ENCODE measurements around the gene GREB1.

Gene GREB1

DNA sequence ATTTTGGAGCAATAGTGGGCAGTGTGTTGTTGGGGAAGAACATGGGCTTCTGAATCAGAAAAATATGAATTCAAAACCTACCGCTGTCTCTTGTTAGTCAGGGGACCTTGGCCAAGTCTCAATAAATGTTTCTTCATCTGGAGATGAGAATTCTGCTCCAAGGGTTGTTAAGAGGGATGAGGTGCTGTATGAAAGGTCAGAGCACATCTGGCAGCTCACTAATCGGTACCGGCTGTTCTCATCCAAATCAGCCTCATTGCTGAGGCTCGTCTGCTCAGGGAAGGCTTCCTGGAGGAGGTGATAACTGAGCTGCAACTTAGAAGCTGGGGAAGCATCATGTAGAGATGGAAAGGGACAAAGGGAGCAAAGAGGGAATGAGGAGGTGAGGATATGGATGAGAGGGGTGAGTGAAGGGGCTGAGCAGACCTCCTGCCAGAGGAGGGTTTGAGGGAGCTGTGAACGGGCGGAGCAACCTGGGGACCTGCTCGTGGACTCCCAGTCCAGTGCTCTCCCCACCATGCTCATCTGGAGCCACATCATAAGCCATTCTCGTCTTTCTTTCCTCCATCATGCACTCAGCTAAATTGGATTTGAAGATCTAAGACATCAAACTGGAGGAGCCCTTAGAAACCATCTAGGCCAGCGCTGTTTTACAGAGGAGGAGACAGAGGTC lies 47.4 kb downstream of the GREB1 start:
- no peak for DNase-seq (ENCODE audit: low read depth in 2 of 2)

DNA sequence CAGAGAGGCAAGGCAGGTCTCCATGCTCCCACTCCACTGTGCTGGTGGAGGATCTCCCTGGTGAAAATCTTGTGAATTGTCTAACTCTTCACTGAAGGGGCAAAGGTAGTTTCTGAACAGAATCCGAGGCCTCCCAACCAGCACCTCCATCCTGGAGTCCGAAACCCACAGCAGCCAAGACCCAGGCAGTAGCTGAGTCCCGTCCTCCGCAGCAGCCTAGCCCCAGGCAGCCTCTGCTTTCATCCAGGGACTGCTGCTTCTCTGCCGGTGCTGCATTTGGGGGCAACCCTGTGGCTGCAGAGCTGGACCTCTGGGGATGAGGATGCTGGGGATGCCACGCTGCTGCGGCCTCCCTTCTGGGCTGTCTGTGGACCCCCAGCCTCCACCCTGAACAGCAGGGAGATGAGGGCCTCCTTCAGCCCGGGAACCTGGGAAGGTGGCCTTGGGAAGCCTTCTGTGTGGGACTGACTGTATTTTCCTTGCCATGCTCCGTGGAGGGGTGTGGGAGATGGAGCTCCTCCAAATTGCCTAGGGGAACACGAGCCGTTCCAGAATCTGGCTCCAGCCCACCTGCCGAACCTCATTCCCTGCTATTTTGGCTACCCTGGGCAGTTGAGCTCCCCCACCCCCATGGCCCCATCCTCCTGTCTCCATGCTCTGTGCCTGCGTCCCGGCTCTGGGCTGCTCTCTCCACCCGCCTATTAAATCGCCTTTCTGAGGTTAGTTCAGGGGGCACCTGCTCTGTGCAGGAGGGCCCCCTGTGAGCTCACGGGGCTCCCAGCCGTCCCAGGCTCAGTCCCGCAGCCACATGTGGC lies 48.2 kb downstream of the GREB1 start:
- no peak for DNase-seq (ENCODE audit: low read depth in 2 of 2)

DNA sequence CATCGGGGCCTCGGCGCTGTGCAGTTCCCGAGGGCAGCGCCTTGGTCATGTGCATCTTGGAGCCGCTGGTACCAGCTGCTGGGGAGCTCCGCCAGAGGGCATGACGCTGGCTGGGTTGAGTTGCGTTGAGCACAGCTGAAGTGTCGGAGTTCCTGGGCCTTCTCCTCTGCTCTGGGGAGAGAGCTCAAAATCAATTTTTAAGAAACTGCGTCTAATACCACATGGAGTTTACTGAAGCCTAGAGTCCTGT lies 48.7 kb downstream of the GREB1 start:
- no peak for DNase-seq (ENCODE audit: low read depth in 2 of 2)

DNA sequence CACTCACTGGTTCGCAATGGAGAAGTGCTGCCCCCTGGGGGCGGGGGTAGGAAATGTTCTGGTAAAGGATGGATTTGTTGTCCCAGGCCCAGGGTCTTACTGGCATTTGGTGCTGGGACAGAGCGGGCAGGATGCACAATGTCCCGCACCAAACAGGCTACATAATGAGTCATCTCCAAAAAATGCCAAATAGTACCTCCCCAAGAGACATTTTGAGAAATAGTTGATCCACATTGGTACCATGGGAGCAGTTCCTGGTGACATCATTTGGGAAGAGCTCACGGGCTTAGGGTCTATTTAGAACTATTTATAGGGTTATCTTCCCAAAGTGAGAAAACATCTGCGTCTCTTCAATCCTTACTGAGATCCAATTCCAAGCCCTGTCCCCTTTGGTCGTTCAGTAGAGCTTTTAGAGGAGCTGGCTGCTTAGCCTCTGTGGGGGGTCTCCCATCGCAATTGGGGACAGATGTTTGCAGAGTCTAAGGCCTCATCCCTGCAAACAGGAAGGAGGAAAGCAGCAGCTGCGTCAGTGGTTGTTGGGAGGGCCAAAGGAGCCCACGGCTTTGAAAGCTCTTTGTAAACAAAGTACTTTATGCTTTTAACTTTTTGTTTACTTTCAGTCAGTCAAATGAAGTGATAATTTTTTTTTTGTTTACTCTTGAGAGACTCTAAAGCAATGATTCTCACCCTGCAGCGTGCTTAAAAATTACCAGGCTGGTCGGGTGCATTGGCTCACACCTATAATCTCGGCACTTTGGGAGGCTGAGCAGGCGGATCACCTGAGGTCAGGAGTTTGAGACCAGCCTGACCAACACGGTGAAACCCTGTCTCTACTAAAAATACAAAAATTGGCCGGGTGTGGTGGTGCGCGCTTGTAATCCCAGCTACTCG lies 49.3 kb downstream of the GREB1 start:
- DNase-seq (ENCODE audit: low read depth in 2 of 2): peak; percentile 62 to 65

DNA sequence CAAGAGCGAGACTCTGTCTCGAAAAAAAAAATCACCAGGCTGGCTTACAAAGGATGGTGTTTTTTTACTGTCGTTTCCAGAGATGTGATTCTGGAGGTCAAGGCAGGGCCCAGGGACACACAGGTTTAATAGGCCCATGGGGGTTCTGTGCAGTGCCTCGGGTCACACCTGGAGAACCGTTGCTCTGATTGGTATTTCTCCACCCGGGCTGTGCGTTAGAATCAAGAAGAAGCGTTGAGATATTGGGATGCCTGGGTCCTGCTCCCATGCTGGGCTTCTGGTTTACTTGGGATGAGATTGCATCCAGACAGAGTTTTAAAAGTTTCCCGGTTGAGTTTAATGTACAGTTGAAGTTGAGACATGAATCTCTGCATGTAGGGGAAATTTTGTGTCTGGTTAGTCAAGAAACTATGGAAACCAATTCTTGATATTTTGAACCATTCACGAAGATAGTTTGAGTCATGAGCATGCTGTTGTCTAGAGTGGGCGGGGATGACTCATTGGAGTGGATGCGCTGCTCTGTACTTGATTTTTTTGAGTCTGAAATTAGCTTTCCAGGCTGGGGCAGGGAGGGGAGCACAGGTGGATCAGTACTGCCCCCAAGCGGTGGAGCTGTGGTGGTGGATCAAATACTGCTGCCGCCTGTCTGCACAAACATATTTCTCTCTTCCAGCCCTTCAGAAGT lies 50.1 kb downstream of the GREB1 start:
- DNase-seq (ENCODE audit: low read depth in 2 of 2): peak; percentile 86 to 90

DNA sequence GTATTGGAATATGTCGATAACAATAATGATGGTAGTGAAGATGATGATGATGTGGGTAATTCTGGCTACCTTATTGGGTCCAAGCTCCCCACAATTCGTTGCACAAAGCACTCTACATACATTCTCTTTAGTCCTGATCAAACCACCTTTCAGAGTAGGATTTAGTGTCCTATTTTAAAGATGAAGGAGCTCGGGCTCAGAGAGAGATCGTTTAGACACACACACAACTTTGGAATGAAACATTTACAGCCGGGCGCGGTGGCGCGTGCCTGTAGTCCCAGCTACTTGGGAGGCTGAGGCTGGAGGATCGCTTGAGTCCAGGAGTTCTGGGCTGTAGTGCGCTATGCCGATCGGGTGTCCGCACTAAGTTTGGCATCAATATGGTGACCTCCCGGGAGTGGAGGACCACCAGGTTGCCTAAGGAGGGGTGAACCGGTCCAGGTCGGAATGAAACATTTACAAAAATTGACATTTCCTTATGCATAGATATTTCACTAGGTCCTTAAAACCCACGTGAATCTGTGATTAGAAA lies 50.7 kb downstream of the GREB1 start:
- no peak for DNase-seq (ENCODE audit: low read depth in 2 of 2)

DNA sequence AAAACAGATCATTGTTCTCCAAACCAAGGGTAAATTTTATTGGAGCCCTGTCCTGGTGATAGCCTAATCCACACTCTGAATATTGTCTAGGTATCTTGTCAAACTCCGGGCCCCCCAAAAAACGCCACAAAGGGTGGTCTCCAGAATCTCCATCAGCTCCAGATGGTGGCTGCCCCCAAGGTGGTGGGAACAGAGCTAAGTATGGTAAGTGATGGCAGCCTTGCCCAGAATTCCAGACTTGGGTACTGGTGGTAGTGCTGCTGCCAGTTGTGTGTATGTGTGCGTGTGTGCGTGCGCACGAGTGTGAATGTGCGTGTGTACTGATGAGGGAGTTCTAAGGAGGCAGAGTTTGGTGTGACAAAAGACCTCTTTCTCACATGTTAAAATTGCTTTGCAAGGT lies 51.2 kb downstream of the GREB1 start:
- no peak for DNase-seq (ENCODE audit: low read depth in 2 of 2)

DNA sequence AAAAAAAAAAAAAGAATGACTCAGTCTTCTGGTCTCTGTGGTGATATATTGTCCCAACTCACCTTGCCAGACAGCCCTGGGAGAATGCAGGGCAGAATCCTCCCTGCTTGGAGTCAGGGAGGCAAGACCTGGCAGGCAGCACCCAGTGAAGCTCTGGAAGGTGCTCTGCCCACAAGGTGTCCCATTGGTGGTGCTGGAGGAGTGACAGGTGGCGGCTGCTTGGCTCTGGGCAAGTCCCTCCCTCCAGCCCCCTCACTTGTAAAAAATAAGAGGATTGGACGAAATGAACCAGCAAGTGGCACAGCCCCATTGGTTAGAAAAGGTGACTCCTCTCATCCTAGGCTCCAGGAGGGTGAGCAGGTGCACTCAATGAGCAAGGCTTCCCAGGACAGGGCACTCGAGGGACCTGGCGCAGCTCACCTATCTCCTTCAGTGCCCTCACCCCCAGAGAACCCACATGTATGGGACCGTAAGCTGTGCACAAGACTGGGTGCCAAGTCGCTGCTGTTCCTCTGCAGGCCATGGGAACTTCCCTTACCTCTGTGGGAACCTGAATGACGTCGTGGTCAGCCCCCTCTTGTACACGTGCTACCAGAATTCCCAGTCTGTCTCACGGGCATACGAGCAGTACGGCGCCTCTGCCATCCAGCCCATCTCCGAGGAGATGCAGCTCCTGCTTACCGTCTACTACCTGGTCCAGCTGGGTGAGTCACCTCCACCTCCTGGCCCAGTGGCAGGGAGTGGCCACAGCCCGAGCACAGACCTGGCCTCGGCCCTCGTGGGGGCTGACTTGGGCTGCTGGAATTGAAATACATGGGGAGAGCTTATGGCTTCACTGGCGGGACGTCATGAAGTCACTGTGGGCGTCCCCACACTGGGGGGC lies 54.6 kb downstream of the GREB1 start:
- no peak for DNase-seq (ENCODE audit: low read depth in 2 of 2)

DNA sequence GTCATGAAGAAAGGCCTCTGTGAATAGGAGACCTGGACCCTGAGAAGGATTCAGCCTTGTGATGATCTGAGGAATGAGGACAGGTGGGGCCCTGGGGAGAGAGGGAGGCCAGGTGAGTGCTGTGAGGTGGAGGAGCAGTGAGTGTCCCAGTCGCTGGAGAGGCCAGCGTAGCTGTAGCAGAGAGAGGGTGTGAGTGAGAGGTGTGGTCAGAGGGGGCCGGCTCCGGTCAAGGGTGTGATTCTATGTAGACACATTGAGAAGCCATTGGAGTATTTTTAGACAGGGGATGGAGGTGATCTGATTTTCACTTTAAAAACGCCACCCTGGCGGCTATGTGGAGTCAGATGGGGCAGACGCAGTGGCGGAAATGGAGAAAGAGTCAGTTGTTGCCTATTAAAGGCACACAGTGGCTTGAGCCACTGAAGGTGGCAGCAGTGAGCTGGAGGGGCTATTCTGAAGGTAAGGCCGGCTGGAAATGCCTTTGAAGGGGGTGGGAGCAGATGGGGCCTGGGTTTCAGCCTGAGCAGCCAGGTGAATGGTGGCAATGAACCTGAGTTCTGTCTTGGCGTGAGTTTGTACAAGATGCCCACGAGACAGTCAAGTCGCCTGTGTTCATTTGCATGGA lies 55.6 kb downstream of the GREB1 start:
- DNase-seq (ENCODE audit: low read depth in 2 of 2): no peak

DNA sequence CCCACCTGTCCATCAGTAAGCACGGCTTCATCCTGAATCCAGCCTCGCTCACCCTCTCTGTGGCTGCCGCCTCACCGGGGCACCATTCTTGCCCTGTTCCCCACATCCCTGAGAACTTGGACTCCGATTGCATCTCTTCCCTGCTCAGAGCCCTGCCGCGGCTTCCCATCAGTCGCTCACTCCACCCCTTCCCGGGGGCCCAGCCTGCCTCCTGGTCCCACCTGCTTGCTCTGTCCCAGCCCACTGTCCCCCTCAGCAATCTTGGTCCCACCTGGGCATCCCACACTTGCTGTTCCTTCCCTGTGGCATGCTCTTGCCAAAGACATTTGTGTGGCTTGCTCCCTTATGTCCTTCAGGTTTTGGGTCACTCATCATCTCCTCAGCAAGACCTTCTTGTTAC lies 56.3 kb downstream of the GREB1 start:
- DNase-seq (ENCODE audit: low read depth in 2 of 2): no peak

DNA sequence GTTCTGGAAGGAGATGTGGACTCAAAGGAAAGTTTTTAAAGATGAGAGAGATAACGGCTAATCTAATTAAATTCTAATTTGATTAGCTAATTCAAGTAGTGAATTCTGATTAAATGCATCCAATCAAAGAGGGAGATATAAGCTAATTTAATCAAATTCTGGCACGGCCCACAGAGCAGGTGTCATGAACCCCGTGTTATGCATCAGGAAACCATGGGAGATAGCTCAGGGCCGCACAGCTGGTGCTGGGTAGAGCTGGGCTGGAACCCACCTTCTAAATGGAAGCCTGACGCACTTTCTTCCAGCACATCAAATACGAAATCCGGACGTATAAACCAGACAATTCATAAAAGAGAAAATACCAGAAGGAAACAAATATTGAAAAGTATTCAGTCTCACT lies 57.2 kb downstream of the GREB1 start:
- DNase-seq (ENCODE audit: low read depth in 2 of 2): no peak

DNA sequence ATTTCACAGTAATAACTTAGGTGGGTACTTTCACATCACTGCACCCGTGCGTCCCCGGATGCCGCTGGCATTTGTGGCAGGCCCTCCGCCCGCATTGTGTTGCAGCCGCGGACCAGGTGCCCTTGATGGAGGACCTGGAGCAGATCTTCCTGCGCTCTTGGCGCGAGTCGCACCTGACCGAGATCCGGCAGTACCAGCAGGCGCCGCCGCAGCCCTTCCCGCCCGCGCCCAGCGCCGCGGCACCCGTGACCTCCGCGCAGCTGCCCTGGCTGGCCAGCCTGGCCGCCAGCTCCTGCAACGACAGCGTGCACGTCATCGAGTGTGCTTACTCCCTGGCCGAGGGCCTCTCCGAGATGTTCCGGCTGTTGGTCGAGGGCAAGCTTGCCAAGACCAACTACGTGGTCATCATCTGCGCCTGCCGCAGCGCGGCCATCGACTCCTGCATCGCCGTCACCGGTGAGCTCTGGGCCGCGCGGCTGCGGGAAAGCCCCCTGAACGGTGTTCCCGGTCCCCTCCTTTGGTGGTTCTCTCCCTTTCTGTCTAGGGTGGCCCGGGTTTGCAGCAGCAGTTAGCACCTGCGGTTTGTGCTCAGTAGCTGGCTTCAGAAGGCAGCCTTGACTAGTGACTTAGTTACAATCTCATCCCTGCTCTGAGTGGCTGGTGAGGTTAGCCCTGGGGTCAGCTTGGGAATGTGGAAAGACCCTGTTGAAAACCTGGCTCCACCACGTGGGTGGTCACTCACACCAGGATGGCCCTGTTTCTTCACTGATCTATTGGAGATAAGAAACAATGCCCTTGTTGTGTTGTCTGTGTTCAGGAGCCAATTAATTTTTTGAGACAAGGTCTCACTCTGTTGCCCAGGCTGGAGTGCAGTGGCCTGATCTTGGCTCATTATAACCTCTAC lies 59.1 kb downstream of the GREB1 start:
- DNase-seq (ENCODE audit: low read depth in 2 of 2): no peak

DNA sequence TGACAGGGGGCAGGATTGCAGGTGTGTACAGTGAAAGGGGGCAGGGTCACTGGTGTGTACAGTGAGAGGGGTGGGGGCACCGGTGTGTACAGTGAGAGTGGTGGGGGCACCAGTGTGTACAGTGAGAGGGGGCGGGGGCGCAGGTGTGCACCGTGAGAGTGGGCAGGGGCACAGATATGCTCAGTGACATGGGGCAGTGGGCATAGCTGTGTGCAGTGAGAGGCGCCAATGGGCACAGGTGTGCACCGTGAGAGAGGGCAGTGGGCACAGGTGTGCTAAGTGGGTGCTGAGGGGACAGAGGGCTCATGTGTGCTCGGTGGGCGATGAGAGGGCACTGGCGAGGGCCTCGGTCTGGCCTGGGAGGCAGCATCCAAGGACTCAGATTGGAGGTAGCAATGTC lies 63.0 kb downstream of the GREB1 start:
- no peak for DNase-seq (ENCODE audit: low read depth in 2 of 2)

DNA sequence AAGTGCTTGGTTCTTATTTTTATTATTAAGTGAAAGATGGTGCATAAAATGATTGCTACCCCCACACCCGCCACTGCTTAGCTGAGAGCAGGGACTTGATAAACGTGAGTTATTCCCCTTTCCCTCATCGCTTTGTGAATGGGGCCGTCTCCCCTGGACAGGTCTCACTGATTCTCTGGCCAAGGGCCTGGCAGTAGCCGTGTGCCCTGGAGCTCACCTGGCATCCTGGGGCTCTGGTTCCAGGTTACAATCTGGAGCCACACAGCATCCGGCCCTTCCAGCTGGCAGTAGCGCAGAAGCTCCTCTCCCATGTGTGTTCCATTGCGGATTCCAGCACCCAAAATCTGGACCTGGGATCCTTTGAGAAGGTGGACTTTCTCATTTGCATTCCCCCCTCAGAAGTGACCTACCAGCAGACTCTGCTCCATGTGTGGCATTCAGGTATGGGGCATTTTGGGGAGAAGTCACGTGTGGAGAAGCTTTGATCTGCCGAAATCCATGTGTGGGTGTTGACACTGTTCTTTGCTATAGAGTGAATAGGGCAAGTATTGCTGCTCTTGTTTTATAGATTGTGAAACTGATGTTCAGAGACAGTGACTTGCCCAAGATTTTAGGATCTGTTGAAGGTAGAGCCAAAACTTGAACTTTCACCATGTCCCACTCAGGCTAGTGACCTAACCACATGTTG lies 63.8 kb downstream of the GREB1 start:
- DNase-seq (ENCODE audit: low read depth in 2 of 2): no peak

DNA sequence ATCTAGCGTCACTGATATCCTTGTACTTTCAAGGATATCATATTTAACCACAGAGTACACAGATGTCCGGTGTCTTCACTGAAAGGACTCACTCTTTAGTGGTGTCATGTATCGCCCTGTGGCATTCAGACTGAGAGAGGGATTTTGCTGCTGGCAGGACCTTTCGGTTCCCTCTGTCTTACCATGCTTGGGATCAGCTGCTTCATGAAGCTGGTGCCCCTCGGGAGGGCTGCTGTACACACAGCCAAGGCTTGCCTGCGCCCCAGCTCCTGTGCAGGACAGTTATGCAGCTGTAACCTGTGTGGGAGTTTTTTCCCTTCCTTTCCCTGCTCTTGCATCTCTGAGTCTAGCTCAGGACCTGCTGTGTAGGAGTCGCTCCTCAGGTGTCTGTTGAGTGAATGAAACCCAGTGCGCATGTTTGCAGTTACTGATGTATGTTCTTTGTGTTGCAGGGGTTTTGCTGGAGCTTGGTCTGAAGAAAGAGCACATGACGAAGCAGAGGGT lies 64.4 kb downstream of the GREB1 start:
- no peak for DNase-seq (ENCODE audit: low read depth in 2 of 2)

DNA sequence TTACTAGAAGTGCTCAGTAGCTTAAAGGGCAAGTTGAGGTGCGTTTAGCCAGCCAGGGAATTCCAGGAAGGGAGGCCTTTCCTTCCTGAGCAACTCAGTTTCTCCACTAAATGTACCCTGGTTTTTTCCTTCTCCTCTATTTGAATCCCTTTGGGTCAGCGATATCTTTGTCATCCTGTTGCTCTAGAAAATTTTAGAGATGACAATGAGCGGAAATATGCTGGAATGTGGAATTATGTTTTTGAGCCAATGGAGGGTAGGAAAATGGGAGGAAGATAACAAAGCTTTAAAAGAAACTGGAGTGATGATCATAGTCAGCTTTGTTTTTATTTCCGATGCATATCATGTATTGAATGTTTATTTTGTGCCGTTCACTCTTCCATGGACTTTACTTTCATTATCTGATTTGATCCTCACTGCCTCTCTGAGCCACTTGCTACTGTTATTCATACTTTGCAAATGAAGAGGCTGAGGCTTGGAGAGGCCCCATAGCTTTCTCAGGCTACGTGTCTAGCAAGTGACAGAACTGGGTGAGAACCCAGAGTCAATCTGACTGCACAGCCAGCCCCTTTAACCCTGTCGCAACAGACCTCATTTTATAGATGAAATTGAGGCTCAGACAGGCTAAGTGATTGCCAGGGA lies 68.8 kb downstream of the GREB1 start:
- no peak for DNase-seq (ENCODE audit: low read depth in 2 of 2)

DNA sequence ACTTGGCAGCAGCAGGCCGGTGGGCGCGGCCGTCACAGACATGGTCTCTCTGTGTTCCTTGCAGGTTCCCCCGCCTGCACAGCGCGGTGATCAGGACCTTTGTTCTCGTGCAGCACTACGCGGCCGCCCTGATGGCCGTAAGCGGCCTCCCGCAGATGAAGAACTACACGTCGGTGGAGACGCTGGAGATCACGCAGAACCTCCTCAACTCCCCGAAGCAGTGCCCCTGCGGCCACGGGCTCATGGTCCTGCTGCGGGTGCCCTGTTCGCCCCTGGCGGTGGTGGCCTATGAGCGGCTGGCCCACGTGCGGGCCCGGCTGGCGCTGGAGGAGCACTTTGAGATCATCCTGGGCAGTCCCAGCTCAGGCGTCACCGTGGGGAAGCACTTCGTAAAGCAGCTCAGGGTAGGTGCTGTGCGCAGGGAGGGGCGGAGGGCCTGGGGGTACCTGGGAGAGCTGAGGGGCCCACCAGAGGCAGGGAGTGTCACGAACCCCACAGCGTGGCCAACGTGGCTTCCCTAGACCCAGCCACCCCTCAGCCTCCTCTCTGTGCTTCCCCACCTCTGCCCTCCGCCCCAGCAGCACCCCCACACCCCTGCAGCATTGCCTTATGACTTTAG lies 76.9 kb downstream of the GREB1 start:
- DNase-seq (ENCODE audit: low read depth in 2 of 2): no peak

DNA sequence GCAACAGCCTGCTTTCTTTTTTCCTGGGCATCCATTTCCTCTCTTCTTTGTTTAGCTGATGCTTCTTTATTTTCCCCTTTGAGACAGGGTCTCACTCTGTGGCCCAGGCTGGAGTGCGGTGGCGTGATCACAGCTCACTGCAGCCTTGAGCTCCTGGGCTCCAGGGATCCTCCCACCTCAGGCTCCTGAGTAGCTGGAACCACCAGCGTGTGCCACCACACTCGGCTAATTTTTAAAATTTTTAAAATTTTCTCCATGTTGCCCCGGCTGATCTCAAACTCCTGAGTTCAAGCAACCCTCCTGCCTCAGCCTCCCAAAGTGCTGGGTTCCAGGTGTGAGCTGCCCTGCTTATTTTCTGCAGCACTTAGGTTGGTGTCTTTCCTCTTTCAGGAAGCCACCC lies 77.4 kb downstream of the GREB1 start:
- no peak for DNase-seq (ENCODE audit: low read depth in 2 of 2)
